ENCODE results near the gene CLCN2.
A peak's percentile ranks its signal among the peaks of the same experiment; 100 is the strongest.

CLCN2 gene

GRCh38 chr3:184311633-184312032, 49.8 kb downstream of the CLCN2 start:
- H3K27ac Mint-ChIP-seq: no peak overlapping the region
- H3K9me3 Mint-ChIP-seq: no peaks in the 10 kb centered on the region
- no peak overlapping the region for H3K4me3 Mint-ChIP-seq
- no peaks in the 10 kb centered on the region for H3K27me3 Mint-ChIP-seq
- peaks cover 20% of the 10 kb centered on the region for H3K4me1 Mint-ChIP-seq
- ATAC-seq: no peak
- no peak for DNase-seq

- no peak for ATAC-seq
- Mint-ChIP-seq H3K27me3 (no peaks in the 10 kb centered on the region), H3K9me3 (no peaks in the 10 kb centered on the region), H3K4me1 (peaks cover 15% of the 10 kb centered on the region), H3K27ac (no peak overlapping the region), H3K4me3 (no peak overlapping the region)
- DNase-seq: no peak
These were observed 52.7 kb downstream of the CLCN2 start for GRCh38 chr3:184308744-184309143.

- ATAC-seq: no peak
- Mint-ChIP-seq H3K4me3 (no peak overlapping the region), H3K4me1 (peaks cover 15% of the 10 kb centered on the region)
These were observed 53.5 kb downstream of the CLCN2 start for GRCh38 chr3:184307915-184308314.

GRCh38 chr3:184306341-184306972, 54.9 kb downstream of the CLCN2 start:
- no peaks in the 10 kb centered on the region for H3K9me3 Mint-ChIP-seq
- H3K4me1 Mint-ChIP-seq: peaks cover 18% of the 10 kb centered on the region
- ATAC-seq (no peak), DNase-seq (no peak)
- H3K27me3 Mint-ChIP-seq: no peaks in the 10 kb centered on the region
- H3K4me3 Mint-ChIP-seq: no peak overlapping the region
- H3K27ac Mint-ChIP-seq: no peak overlapping the region

More at GRCh38 chr3:184307915-184308314, 53.5 kb downstream of the CLCN2 start:
- Mint-ChIP-seq H3K27ac (no peak overlapping the region), H3K27me3 (no peaks in the 10 kb centered on the region), H3K9me3 (no peaks in the 10 kb centered on the region)
- DNase-seq: no peak

- Mint-ChIP-seq H3K27ac (no peak overlapping the region), H3K4me3 (no peak overlapping the region), H3K27me3 (no peaks in the 10 kb centered on the region), H3K4me1 (peaks cover 27% of the 10 kb centered on the region), H3K9me3 (no peaks in the 10 kb centered on the region)
- DNase-seq (no peak), ATAC-seq (peak; percentile 71)
These were observed 55.8 kb downstream of the CLCN2 start for GRCh38 chr3:184305577-184305976.

- ATAC-seq: no peak
- no peaks in the 10 kb centered on the region for H3K27me3 Mint-ChIP-seq
- peak overlapping the region; percentile 86 to 89 for H3K4me3 Mint-ChIP-seq
- no peaks in the 10 kb centered on the region for H3K9me3 Mint-ChIP-seq
- H3K4me1 Mint-ChIP-seq: peaks cover 28% of the 10 kb centered on the region
- no peak for DNase-seq
- no peak overlapping the region for H3K27ac Mint-ChIP-seq
These were observed 61.1 kb downstream of the CLCN2 start for GRCh38 chr3:184300378-184300720.

- H3K27ac Mint-ChIP-seq: peak overlapping the region; percentile 86 to 99
- no peak for ATAC-seq
These were observed 61.7 kb downstream of the CLCN2 start for GRCh38 chr3:184299488-184300377.

GRCh38 chr3:184298759-184299487, 62.5 kb downstream of the CLCN2 start, which contains the start of gene PSMD2:
TSS of gene PSMD2 (plus strand) at chr3:184299241. CDS start at chr3:184299267, 26 bp downstream.
- H3K9me3 Mint-ChIP-seq: no peaks in the 10 kb centered on the region
- DNase-seq (peak; percentile 97), ATAC-seq (peak; percentile 98)
- H3K4me3 Mint-ChIP-seq: peak within 1 kb of the TSS; percentile 86 to 89
- H3K4me1 Mint-ChIP-seq: peaks cover 24% of the 10 kb centered on the region
- H3K27ac Mint-ChIP-seq: peak within 1 kb of the TSS; percentile 91 to 99
- H3K27me3 Mint-ChIP-seq: no peaks in the 10 kb centered on the region

More at GRCh38 chr3:184299488-184300377, 61.7 kb downstream of the CLCN2 start:
- Mint-ChIP-seq H3K9me3 (no peaks in the 10 kb centered on the region), H3K27me3 (no peaks in the 10 kb centered on the region), H3K4me1 (peaks cover 28% of the 10 kb centered on the region), H3K4me3 (peak overlapping the region; percentile 86 to 89)
- no peak for DNase-seq

GRCh38 chr3:184296616-184297015, 64.8 kb downstream of the CLCN2 start:
- peaks cover 21% of the 10 kb centered on the region for H3K4me1 Mint-ChIP-seq
- ATAC-seq: no peak
- peak overlapping the region in 1 of 2 donors; percentile 23 for H3K27ac Mint-ChIP-seq
- H3K4me3 Mint-ChIP-seq: no peak overlapping the region
- H3K27me3 Mint-ChIP-seq: no peaks in the 10 kb centered on the region
- DNase-seq: no peak
- no peaks in the 10 kb centered on the region for H3K9me3 Mint-ChIP-seq
